GM12873 (cell line): Measurements from ENCODE around the gene ERVV-1.

Experiments
- TF ChIP-seq, protein P1 (sequence below): IDR thresholded peaks from 2 replicates; pipeline ENCODE4 v1.5.1; 2012; ENCODE audit warnings: low read depth, mild to moderate bottlenecking, moderate library complexity, low read length, control low read depth; ENCODE audit not compliant: insufficient read depth; ENCODE audit errors: missing control alignments

ERVV-1 gene

GRCh38 chr19:53007606-53008005, 6.1 kb upstream of the ERVV-1 start:
- TF ChIP-seq, protein P1, sequence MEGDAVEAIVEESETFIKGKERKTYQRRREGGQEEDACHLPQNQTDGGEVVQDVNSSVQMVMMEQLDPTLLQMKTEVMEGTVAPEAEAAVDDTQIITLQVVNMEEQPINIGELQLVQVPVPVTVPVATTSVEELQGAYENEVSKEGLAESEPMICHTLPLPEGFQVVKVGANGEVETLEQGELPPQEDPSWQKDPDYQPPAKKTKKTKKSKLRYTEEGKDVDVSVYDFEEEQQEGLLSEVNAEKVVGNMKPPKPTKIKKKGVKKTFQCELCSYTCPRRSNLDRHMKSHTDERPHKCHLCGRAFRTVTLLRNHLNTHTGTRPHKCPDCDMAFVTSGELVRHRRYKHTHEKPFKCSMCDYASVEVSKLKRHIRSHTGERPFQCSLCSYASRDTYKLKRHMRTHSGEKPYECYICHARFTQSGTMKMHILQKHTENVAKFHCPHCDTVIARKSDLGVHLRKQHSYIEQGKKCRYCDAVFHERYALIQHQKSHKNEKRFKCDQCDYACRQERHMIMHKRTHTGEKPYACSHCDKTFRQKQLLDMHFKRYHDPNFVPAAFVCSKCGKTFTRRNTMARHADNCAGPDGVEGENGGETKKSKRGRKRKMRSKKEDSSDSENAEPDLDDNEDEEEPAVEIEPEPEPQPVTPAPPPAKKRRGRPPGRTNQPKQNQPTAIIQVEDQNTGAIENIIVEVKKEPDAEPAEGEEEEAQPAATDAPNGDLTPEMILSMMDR = no peak

- TF ChIP-seq, protein P1 = no peak
Measured at GRCh38 chr19:53008061-53008778, 5.5 kb upstream of the ERVV-1 start.

DNA sequence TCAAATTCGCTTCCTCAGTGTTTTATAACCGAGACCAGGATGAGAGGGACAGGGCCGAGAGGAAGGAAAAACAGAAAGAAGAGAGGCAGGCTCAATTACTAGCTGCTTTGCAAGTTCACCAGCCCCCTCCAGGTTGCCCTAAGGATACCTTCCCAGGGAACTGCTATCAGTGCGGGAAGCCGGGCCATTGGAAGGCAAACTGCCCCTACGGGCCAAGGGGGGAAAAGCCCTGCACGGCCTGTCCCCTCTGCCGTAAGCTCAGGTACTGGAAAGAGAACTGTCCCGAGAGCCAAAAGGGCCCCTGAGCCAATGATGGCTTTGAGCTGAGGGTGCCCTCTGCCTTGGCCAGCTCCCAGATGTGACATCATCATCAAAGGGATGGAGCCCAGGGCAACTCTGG, 3.2 kb upstream of the ERVV-1 start:
- TF ChIP-seq, protein P1 = no peak

DNA sequence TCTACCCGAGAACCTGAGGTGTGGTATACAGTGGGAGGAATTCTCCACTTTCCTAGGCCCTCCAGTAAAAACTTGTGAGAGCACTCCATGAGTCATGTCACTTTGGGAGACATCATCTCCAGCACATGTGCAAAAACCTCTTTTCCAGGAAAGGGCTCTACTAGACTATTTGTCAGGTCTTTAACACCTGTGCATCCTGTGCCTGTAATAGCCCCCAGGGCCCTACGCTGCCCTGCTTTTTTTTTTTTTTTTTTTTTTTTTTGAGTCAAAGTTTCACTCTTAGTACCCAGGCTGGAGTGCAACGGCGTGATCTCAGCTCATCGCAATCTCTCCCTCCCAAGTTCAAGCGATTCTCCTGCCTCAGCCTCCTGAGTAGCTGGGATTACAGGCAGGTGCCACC, 1.7 kb upstream of the ERVV-1 start:
- TF ChIP-seq, protein P1 = no peak

GRCh38 chr19:53015159-53015558, 1.4 kb downstream of the ERVV-1 start:
- TF ChIP-seq, protein P1 = no peak

GRCh38 chr19:53015730-53016129, 2.0 kb downstream of the ERVV-1 start:
- TF ChIP-seq, protein P1 = no peak

DNA sequence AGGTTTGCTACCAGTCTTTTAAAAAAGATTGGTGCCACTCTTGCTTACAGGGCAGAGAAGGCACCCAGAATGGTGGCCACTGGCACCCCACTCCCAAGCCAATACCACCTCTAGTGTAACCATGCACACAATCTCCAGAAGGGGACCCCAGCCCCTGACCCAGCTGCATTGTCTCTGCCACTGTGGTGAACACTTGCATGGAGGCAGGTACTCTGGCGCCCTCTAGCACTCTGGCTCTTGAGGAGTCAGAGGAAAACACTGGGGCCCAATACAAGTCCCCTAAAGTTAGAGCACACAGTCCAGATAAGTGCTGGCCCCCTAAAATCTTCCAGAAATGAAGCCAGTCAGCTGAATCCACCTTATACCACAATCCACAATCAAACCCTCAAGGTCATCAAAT, 6.0 kb downstream of the ERVV-1 start:
- TF ChIP-seq, protein P1 = peak; percentile 25
